ENCODE measurements around the gene DNAJB11.
"Not testable (repeated sequence)": the region's sequence is repeated elsewhere in the genome, so short reads cannot be mapped to it uniquely, and the experiment has no call there.

Gene DNAJB11

DNA sequence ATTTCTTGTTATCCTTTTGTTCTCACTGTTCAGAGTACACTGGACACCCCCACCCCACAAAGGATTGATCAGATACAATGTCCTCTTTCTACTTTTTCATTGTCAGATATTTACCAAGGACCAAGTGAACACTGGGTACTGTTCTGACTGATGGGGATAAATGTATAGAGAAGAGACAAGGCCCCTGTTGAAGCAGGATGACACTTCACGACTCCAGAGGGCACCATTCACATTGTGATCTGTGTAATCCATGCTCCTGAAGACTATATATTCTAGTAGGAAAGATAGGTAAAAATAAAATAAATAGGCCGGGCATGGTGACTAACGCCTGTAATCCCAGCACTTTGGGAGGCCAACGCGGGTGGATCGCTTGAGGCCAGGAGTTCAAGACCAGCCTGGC is 19.1 kb upstream of the DNAJB11 start:
- no peak for DNase-seq (ENCODE audit: low read depth in 1 of 2, low spot score in 1 of 2)

DNA sequence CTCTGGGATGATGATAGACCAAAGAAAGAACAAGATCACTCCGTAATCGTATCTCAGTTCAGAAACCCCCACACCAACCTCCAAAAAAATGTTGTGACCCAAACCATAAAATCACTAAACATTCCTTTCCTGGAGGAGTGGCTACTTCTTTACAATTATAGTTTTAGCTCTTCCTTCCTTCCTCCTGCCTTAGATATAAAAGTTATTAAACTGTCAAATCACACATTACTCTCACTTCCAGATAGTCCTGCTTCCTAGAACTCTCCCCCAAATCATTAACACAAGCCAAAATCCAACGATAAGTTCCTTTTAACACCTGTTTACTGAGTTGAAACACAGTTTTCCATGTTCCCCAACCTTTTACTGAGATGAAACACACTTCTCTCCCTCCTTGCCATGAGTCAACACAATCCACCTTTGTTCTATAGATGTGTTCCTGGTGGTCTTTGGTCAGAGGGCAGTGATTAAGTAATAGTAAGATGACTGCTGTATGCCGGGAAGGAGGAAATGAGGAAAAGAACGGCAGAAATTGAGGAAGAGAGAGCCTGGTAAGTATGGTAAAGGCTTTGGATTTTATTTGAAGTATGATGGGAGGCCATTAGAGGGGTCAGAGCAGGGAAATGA is 18.0 kb upstream of the DNAJB11 start:
- DNase-seq (ENCODE audit: low read depth in 1 of 2, low spot score in 1 of 2) = no peak

DNA sequence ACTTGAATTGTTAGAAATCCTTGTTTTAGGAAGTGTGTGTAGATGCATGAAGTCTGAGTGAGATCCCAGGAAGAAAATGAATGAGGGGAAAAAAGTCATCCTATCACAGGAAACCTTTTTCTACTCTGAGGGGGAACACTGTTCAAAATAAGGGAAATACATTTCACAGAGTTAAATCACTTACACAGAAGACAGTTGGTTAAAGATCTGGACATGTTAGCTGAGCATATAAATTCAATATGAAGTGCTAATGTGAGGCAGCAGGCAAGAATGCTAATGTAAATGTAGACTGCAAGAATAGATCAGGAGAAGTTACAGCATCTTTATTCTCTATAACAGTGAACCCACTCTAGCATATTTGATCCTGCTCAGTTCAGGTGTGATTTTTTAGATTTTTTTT is 5.9 kb upstream of the DNAJB11 start:
- DNase-seq (ENCODE audit: low read depth in 1 of 2, low spot score in 1 of 2) = no peak

DNA sequence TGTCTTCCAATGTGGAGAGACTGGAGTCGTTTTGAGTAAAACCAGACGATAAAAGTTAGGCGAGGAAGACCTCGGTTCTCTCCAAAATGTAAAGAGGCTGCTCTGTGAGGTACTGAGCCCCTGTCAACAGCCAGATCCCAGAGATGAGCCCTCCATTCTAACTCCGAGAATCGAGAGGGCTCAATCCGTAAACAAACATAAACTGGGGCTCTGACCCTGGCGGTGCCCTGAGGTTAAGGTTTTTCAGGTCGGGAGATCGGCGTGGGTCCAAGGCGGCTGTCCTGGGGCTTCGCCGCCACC is 3.8 kb upstream of the DNAJB11 start:
- no peak for DNase-seq (ENCODE audit: low read depth in 1 of 2, low spot score in 1 of 2)

DNA sequence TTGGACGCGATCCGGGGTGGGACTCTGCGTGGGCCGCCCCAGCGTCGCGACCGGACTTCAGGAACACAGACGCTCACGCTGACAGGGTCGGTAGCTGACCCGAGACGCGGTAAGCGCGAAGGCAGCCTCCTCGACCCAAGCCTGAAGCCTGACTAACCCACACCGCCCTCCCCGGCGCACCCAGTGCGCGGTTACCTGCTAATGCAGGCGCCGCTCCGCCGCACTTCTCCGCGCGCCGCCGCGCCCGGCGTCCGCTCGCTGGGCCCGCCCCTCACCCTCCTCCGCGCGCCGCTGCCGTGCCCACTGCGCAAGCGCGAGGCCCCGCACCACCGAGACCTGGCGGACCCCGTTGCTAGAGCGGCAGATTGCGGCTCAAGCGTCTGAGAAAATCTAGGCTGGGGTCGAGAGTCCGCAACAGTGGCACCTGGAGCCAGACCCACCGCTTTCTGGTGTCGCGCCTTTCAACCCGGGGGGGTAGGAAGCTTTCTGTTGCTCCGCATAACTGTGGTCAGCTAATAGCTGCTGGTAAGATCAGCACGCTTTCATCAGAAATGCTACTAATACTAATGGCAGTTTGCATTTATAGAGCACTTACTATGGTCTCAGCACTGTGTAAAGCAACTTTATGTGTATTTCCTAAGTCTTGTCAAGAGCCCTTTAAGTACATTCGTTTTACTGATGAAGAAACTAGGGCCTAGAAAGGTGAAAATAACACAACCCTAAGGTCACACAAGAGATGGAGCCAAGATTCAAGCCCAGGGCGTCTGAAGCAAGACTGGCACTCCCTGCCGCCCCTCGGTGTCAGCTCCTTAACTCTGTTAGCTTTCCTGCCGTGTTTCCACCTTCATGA is 3.2 kb upstream of the DNAJB11 start, which contains the start of gene TBCCD1:
Gene TBCCD1 (minus strand): TSS at position 268 of the 850 bp plus-strand sequence. CDS start 3,010 bp downstream, outside the sequence.
- peak; percentile 93 to 96 for DNase-seq (ENCODE audit: low read depth in 1 of 2, low spot score in 1 of 2)

DNA sequence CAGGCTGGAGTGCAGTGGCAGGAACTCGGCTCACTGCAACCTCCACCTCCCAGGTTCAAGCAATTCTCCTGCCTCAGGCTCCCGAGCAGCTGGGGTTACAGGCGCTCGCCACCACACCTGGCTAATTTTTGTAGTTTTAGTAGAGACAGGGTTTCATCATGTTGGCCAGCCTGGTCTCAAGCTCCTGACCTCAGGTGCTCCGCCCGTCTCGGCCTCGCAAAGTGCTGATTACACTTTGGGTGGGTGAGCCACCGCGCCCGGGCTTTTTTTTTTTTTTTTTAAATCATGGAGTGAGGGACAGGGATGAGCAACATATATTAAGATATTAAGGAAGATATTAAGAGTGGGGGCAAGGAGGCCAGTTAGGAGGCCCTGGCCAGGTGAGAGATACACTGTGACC is 1.2 kb upstream of the DNAJB11 start:
- not testable (repeated sequence) for DNase-seq (ENCODE audit: low read depth in 1 of 2, low spot score in 1 of 2)

DNA sequence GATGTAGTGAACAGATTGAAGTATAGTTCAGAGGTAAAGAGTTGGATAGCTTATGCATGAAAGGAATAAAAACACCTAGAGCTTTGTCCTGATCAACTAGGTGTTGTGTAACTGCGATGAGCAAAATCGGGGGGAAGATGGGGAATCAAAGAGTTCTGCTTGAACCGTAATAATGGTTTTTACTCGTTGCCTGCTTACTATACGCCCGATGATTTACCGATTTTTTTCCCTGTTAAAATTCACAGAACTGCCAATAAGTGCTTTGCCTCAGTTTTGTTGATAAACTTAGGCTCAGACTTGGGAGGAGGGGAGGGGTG is 783 bp upstream of the DNAJB11 start:
- no peak for DNase-seq (ENCODE audit: low read depth in 1 of 2, low spot score in 1 of 2)

DNA sequence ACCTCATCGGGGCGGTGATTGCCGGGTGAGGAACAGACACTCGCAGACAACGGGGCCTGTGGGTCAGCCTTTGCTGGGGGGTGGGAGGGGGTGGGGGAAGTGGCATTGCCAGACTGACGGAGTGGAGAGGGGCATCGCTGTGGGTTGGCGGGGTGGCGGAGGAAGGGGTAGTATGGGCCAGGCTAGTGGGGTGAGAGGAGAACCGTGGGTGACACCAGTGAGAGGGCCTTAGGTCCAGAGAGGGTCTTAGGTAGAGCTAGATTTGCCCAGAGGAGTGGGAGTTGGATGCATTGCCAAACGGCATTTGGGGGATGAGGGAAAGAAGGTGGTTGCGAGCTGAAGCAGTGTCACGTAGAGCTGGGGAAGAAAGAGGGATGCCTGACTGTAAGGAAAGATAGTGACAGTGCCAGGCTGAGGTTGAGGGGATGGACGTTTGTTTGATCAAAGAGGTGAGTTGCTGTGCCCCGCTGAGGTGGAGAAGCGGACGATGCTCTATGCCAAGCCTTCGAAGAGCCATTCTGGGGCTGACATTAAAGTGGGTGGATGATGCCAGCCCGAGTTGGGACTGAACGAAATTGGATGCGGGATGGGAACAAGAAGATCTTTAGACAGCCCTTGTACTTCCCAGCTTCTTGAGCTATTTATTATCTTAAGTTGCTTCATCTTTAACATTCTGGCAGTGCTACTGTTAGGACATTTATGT is 572 bp downstream of the DNAJB11 start:
- DNase-seq (ENCODE audit: low read depth in 1 of 2, low spot score in 1 of 2) = no peak

DNA sequence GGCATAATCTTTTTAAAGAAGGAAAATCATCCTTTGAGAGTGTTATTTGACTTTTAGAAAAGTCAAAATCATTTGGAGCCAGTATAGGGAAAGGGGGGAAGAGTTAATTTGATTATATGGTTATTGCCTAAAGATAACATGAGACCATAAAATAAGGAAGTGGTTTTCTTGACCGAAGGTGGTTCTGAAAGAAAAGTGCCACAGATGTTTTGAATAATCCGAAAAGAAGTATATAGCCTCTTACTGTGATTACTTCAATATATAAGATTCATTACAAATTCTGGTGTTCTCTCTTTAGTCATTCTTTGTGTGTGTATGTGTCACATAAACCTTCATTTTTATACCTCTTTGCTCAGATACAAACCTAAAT is 1.1 kb downstream of the DNAJB11 start:
- no peak for DNase-seq (ENCODE audit: low read depth in 1 of 2, low spot score in 1 of 2)

DNA sequence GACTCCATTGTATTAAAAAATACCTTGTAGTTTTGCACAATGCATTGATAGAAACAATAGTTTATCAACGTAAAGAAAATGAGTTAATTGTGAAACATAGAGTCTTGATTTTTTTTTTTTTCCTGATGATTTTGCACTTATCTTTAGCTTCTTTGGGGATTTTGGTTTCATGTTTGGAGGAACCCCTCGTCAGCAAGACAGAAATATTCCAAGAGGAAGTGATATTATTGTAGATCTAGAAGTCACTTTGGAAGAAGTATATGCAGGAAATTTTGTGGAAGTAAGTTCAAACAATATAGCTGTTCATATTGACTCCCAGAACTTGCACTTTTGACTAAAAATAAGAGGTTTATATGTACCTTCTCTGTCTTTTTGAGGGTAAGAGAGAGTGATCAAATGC is 7.0 kb downstream of the DNAJB11 start:
- no peak for DNase-seq (ENCODE audit: low read depth in 1 of 2, low spot score in 1 of 2)

DNA sequence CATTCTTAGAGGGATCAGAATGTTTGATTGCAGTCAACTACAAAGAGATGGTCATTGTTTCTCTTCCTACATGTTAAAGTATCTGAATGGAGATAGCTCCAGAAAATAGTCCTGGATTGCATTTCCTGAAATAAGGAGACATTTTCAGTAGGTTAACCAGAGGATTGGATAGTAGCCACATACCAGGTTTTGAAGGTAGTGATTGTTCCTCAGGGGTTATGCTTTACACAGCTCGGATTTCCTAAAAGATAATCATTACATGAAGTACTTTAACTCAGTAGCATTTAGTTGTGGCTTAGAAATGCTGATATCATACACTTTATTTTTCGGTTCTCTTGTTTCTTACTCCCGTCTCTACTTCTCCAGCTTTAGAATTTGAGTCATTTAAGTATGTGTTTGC is 10.3 kb downstream of the DNAJB11 start:
- no peak for DNase-seq (ENCODE audit: low read depth in 1 of 2, low spot score in 1 of 2)

DNA sequence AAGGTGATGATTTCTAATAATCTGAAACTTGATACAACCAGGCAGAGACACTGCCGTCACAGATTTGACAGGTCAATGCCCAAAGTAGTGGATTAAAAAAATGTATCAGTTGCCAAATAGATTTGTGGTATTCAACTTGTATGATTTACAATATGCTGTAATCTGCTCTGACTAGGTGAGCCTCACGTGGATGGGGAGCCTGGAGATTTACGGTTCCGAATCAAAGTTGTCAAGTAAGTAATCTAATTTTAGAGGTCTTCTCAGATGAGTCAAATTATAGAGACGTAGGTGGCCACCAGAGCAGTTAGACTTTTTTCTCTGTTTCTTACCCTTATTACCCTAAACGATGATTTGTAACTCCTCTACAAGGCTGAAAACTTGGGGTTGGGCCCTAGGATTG is 12.0 kb downstream of the DNAJB11 start:
- no peak for DNase-seq (ENCODE audit: low read depth in 1 of 2, low spot score in 1 of 2)

DNA sequence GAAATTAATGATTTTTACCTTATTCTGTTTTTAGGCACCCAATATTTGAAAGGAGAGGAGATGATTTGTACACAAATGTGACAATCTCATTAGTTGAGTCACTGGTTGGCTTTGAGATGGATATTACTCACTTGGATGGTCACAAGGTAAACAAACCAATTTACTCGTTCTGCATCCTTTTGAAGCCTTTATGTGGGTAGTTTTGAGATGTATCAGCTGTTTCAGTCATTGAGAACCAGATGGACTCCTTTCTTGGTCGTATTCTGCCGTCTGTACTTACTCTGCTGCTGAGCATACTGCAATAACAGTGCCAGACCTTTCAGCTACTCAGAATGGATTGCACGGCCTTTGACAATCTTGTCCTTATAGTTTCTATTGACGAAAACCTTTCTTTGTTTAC is 13.3 kb downstream of the DNAJB11 start:
- DNase-seq (ENCODE audit: low read depth in 1 of 2, low spot score in 1 of 2) = no peak

DNA sequence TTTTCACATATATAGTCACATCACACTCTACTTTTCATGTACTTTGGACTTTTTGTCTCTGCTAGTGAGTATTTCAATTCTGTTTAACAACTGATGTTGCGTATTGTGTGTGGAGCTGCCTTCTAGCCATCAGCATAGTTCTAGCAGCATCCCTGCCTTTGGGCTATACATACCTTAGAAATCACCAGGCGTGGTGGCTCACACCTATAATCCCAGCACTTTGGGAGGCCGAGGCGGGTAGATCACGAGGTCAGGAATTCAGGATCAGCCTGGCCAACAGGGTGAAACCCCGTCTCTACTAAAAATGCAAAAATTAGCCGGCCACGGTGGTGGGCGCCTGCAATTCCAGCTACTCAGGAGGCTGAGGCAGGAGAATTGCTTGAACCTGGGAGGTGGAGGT is 15.7 kb downstream of the DNAJB11 start:
- DNase-seq (ENCODE audit: low read depth in 1 of 2, low spot score in 1 of 2) = not testable (repeated sequence)

DNA sequence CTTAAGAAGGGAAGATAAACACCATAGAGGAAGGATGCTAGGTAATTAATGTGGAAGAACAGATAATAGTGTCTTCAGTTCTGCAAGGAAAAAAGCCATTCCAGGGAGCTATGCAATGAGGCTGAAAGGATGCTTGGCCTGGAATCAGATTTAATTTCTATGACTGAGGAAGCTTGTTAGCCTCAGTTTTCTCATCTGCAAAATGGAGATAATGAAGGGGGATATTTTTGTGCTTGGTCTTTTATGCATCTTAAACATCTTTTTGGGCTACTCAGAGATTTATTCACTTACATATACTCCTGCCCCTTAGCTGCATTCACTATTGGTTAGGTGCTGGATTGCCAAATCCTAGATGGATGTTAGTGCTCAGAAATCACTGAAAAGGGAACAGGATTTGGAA is 16.7 kb downstream of the DNAJB11 start:
- no peak for DNase-seq (ENCODE audit: low read depth in 1 of 2, low spot score in 1 of 2)

DNA sequence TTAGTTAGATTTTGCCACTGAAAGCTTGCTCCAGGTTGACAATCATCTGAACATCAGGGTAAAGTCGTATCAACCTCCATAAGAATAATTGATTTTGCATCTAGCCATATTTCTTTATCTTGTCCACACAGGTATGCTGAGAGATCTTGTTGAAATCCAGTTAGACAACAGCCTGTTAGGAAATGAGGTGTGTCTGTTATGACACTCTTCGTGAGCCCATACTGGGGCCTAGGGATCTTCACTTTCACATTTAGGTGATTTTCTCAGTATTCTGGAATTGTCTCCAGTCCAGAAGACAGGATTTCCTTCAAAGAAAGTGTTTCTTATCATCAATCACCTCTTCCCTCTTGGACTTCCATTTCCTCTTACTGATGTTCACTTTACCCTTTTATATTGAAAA is 18.1 kb downstream of the DNAJB11 start:
- no peak for DNase-seq (ENCODE audit: low read depth in 1 of 2, low spot score in 1 of 2)

DNA sequence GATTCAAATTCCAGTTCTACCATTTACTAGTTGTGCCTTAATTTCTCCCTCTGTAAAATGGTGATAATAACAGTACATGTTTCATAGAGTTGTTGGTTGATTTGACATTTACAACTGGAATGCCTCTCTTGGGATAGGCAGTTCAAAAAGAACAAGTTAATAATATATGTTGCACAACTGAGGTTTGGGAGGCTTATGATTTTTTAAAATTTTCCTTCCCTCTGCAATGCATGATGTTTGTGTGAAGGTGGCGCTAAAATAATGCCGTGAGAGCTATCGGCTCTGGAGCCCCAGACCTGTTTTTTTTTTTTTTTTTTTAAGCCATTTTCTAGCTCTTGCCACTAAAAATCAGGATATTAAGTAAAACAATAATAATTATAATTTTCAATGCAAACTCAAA is 18.6 kb downstream of the DNAJB11 start:
- no peak for DNase-seq (ENCODE audit: low read depth in 1 of 2, low spot score in 1 of 2)

DNA sequence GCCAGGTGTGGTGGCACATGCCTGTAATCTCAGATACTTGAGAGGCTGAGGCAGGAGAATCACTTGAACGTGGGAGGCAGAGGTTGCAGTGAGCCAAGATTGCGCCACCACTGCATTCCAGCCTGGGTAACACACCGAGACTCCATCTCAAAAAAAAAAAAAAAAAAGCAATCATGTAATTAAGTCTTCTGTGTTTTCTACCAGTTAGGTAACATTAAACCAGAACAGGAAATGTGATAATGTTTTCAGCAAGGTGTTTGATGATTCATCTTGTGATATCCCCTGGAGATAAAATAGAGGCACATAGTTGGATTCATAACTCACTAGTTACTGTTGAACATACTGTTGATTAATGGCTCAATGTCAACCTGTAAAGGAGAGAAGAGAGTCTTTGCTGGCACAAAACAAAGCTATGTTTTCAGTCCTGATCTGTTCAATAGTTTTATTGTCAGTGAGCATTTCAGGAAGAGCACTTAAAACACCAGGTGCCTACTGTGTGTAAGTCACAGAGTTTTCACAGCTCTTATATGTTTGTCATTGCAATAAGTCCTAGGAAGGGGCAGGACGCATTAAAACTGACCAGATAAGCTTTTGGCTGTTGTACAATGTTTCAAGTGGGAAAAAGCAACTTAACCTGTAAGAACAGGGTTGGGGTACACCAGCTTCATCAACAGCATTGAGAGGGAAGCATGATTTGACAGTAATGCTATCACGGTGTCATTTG is 19.5 kb downstream of the DNAJB11 start:
- no peak for DNase-seq (ENCODE audit: low read depth in 1 of 2, low spot score in 1 of 2)

DNA sequence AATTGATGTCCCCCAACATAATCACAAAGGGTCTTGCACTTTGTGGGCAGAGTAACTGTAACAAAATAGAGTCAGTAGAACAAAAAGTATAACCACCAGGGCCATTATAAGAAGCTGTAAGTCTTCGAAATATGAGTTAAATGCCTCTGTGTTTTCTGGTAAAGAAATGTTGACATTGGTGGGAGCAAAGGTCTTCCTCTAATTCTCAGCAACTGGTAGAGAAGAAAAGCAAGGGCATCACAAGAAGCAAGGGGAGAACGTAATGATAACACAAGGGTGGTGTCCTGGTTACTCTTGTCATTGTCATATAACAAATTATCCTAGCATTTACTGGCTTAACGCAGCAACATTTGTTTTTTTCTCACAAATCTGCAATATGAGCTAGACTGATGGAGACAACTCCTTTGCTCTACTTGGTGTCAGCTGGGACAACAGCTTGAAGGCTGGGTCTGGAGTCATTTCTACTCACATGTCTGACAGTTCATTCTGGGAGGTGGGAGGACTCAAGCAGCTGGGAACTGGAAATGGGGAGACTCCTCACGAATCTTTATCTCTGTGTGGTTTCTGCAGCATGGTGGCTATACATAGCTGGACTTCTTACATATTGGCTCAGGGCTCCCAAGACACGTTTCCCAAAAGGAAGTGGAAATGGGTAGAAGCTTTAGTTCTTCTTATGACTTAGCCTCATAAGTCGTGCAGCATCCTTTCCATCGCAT is 20.2 kb downstream of the DNAJB11 start:
- no peak for DNase-seq (ENCODE audit: low read depth in 1 of 2, low spot score in 1 of 2)

DNA sequence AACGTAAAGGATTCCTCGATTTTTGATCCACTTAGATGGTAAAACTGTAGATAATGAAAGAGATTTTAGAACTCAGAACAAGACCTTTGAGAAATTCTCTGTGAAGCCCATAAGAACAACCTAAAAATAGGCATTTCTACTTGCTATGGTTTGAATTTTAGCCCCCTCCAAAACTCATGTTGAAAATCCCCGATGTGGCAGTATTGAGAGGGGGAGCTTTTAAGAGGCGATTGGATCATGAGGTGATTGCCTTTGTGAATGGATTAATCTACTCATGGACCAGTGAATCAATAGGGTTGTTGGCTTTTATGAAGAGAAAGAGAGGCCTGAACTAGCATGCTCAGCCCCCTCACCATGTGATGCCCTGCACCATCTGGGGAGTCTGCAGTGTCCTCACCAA is 22.2 kb downstream of the DNAJB11 start:
- no peak for DNase-seq (ENCODE audit: low read depth in 1 of 2, low spot score in 1 of 2)

DNA sequence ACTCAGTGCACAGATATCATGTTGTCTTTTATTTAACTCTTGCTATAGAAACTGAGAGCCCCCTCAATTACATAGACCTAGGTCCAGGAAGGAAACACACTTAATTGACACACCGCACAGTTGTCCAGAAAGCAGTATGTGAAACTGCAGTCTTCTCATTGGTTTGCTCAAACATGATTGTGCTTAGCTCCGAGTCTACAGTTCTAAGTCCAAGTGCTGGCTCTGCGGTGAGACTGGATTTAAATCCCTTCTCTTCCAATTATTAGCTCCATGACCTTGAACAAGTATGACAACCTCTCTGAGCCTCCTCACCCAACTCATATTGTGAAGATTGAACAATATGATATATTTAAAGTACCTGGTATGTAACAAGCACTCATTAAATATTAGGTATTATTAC is 23.3 kb downstream of the DNAJB11 start:
- no peak for DNase-seq (ENCODE audit: low read depth in 1 of 2, low spot score in 1 of 2)
